Psoas muscle (tissue), 8 donors: ENCODE results near the gene COLEC11. TPM values are rescaled to one million over a fixed set of nuclear protein-coding genes. Genes with fewer than 3 reads are reported as not detected.
"Not testable (repeated sequence)": the region's sequence is repeated elsewhere in the genome, so short reads cannot be mapped to it uniquely, and the experiment has no call there.

Experiments
- ATAC-seq, 4 donors: fragments of 200-7000 bp; cut with Tn5 transposase; one replicate each; pipeline ENCODE4 v1.9.1; 2020; ENCODE audit warnings: moderate library complexity in 3 of 4, mild to moderate bottlenecking in 2 of 4
- DNase-seq, 2 donors: peaks; one replicate each; pipeline ENCODE4 v3.0.0-alpha.2; 2020
- H3K27ac ChIP-seq: fragments of 200-600 bp; one replicate; pipeline ENCODE4 v1.8.0; 2022
- H3K27me3 ChIP-seq, 3 donors: fragments of 200-600 bp in 1 of 3; one replicate each; pipeline versions ENCODE4 v1.6.1 to v1.8.0; 2013 to 2022; ENCODE audit warnings: low read length in 2 of 3, mild to moderate bottlenecking in 2 of 3, moderate library complexity in 1 of 3; ENCODE audit not compliant: insufficient read depth in 3 of 3
- H3K36me3 ChIP-seq, 2 donors: fragments of 200-600 bp in 1 of 2; one replicate each; pipeline versions ENCODE4 v1.6.1 to v1.8.0; 2013 to 2022; ENCODE audit warnings: low read depth in 1 of 2, mild to moderate bottlenecking in 1 of 2, moderate library complexity in 1 of 2; ENCODE audit not compliant: insufficient read depth in 1 of 2
- H3K4me1 ChIP-seq: fragments of 200-600 bp; one replicate; pipeline ENCODE4 v1.8.0; 2022
- H3K4me3 ChIP-seq: fragments of 200-600 bp; one replicate; pipeline ENCODE4 v1.8.0; 2022; ENCODE audit warnings: mild to moderate bottlenecking
- H3K9me3 ChIP-seq: fragments of 200-600 bp; one replicate; pipeline ENCODE4 v1.8.0; 2022
- CTCF ChIP-seq: fragments of 200-600 bp; IDR thresholded peaks from one replicate; pipeline ENCODE4 v1.8.0; 2022; ENCODE audit warnings: antibody characterized with exemption
- WGBS, 3 donors: extraction: QIAGEN DNeasy Blood & Tissue Kit; methylation state at CpG; one replicate each; pipeline versions ENCODE4 v1.1.6 to v1.1.7; 2013; 5-methylcytosine and 5-hydroxymethylcytosine counted together
- intact Hi-C, 2 donors: fragments of 100-400 bp; cut with DNase I; formaldehyde crosslinking; loops; one replicate each; pipeline versions ENCODE4 v1.11.0 to v1.14.2; 2022
- polyA plus RNA-seq, 3 donors: library from polyadenylated mRNA; stranded (reverse); fragments of 200-250 nt; gene quantifications; one replicate each; pipeline ENCODE4 v1.2.3, GENCODE V29; 2013
- total RNA-seq, 4 donors: library from RNA; stranded (reverse); fragmentation: NEBNext Ultra II Directional in 2 of 4; extraction: Animal tissue kit (Norgen Biotek cat#: 25700) in 2 of 4; gene quantifications; one replicate each; pipeline versions ENCODE4 v1.2.1 to v1.2.4, GENCODE V29; 2021 to 2023
- donor health status: healthy with polysubstance abuse.
- donor health status: DM: no; HTN: no; CAD: no; lungs with moderate emphysema.
- donor health status: Bipolar disorder and iron deficiency.
- donor health status: healthy.
- donor health status: DM: yes; HTN: yes; CAD: no.
- donor health status: DM: no; HTN: no; CAD: no.
- donor health status: DM: no; HTN: no; CAD: no.
- donor health status: DM: yes; HTN: yes; CAD: no.

The COLEC11 gene
- total and polyA plus RNA-seq, 7 donors: 0.22 to 1.0 (median 0.38) TPM; not detected in 1

DNA sequence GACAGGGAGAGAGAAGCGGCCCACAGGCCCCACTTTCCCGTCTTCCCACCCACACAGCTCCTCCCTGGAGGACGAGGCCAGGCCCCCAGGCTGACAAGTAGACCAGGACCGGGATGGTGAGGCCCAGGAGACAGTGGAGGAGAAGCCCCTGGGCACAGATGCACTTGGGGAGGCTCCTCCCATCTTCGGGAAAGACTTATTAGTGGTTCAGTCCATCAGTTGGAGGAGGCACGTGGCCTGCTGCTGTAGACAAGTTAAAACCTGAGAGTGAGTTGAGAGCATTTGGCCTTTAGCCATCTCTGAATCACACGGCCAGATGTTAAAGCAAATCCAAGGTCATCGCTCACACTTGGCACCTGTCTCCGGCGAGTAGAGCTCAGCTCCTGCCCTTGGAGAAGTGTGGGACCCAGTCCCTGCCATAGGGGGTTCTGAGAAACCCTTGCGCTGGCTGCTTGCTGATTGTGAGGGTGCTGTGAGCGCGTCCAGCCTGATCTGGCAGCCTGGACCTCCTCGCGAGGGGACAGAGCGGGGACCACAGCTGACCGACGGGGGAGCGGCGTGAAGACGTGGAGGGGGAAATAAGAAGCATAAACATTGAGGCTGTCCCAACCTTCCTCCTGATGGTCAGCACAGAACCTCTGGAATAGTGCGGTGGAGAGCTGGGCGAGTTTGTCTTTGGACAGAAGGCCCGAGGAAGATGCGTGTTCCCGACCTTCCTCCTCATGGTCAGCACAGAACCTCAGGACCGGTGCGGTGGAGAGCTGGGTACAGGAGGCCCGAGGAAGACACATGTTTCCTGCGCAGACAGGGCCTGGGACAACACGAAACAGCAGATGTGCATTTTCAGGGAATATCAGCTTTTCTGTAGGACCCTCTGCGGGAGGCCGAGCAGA lies 38.4 kb downstream of the COLEC11 start:
- Histone ChIP-seq H3K4me3 (no peak overlapping the region), H3K27me3 (no peaks in the 10 kb centered on the region), H3K4me1 (no peaks in the 10 kb centered on the region), H3K27ac (no peak overlapping the region), H3K9me3 (no peaks in the 10 kb centered on the region), H3K36me3 (no peaks in the 10 kb centered on the region)
- no peak for TF ChIP-seq CTCF
- intact Hi-C loops: no loop called here
- 76 to 78% (median 78%) methylated on average over 33 of the region's 33 CpGs for WGBS, 3 donors
- DNase-seq: peak in 1 of 2 donors; percentile 26
- no peak for ATAC-seq

DNA sequence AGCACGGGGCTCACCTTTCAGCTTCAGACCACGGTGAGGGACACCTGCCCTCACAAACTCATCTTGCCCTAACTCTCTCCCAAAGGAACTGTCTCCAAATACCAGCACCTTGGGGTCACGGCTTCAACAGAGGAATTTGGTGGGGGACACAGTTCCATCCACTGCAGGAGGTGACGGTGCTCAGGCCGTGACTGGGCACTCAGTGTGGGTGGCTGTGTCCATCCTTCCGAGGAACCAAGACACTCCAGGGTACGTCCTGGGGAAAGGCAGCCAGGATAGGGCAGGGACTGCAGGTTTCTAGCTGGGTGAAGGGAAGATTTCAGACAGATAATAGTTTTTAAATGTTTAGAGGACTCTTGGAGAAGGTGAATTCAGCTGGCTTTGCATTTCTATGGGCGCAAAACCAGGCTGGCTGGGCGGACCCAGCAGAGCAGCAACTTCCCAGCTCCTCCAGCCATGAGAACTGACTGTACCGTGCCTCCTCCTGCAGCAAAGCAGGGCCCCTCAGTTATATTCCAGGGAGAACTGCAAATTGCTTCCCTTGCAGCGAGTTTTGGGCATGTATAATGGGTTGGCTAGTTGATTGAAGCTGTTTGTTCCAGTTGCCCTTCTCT lies 39.2 kb downstream of the COLEC11 start:
- intact Hi-C loops: no loop called here
- Histone ChIP-seq H3K4me3 (no peak overlapping the region), H3K4me1 (no peaks in the 10 kb centered on the region), H3K27ac (no peak overlapping the region), H3K27me3 (no peaks in the 10 kb centered on the region), H3K9me3 (no peaks in the 10 kb centered on the region), H3K36me3 (no peaks in the 10 kb centered on the region)
- DNase-seq: no peak
- no peak for ATAC-seq
- no peak for TF ChIP-seq CTCF
- 85 to 87% (median 86%) methylated on average over 11 of the region's 11 CpGs for WGBS, 3 donors

DNA sequence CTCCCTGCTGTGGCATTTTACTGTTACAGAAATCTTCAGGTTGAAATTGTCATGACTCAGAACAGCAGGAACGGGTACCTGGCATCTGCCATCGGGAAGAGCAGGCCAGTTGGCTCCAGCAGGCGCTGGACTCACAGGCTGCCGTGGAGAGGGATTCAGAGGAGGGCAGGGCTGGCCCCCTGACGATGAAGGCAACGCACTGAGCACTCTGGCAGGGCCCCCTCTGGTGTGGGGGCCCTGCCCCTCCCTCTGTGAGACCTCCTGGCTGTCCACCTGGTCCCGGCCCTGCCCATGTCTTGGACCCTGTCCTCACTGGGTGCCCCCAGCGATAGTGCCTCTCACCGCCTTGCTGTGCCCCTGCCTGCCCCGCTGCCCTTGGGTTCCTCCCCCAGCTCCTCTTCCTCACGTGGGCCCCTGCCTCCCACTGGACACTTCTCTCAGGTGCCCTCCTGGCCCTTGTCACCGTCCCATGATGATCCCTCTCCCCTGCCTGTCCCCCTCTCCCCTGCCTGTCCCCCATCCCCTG lies 39.7 kb downstream of the COLEC11 start:
- Histone ChIP-seq H3K36me3 (no peaks in the 10 kb centered on the region), H3K9me3 (no peaks in the 10 kb centered on the region), H3K27me3 (no peaks in the 10 kb centered on the region), H3K4me1 (no peaks in the 10 kb centered on the region), H3K4me3 (no peak overlapping the region), H3K27ac (no peak overlapping the region)
- DNase-seq (peak in 1 of 2 donors; percentile 32), ATAC-seq (peak in 1 of 4 donors; percentile 51)
- intact Hi-C loops: no loop called here
- no peak for TF ChIP-seq CTCF
- WGBS, 3 donors: 62 to 76% (median 67%) methylated on average over 12 of the region's 12 CpGs

DNA sequence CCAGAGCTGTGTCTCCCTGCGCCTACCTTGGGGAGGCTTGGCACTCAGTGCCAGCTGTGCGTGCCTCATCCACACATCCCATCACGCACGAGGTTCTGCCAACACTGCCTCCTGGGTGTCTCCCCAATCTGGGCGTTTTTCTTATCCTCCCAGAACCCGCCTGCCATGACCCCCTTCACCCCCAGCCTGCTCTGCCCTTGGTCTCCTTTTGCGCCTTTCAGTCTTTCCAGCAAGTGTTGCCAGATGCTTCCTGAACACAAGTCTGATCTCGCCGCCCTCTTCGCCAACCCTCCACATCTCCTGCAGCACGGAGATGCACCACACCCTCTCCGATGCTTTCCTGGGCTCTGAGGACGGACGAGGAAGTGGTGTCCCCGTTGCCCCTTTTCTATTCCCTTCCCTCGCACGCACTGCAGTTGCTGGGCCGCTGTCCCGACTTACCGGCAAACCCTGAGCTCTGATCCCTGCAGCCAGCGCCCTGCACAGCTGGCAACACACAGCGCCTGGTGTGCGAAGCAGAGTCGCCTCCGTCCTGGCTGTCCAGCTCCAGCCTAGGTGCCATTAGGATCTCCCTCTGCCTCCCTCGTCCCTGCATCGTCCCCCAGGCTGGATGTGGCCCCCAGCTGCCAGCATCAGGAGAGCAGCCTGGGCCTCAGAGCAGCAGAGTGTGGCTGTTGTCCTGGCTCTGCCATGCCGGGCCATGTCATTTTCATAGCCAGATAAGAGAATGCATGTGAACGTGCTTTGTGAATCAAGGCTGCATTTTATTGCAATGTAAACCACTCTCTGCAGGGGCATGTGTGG lies 40.5 kb downstream of the COLEC11 start:
- no peak overlapping the region for H3K27ac ChIP-seq
- WGBS, 3 donors: 62 to 76% (median 70%) methylated on average over 29 of the region's 29 CpGs
- ATAC-seq (no peak), DNase-seq (peak in 1 of 2 donors; percentile 30)
- TF ChIP-seq CTCF: no peak
- intact Hi-C loops: no loop called here
- no peaks in the 10 kb centered on the region for H3K36me3 ChIP-seq
- H3K4me3 ChIP-seq: no peak overlapping the region
- no peaks in the 10 kb centered on the region for H3K27me3 ChIP-seq
- H3K9me3 ChIP-seq: no peaks in the 10 kb centered on the region
- H3K4me1 ChIP-seq: no peaks in the 10 kb centered on the region

- H3K9me3 ChIP-seq, H3K27ac ChIP-seq, ATAC-seq, H3K4me1 ChIP-seq, H3K27me3 ChIP-seq, DNase-seq, H3K4me3 ChIP-seq, H3K36me3 ChIP-seq, intact Hi-C loops: not testable (repeated sequence)
- 93 to 95% (median 94%) methylated on average over 16 of the region's 16 CpGs for WGBS, 3 donors
These were observed 41.0 kb downstream of the COLEC11 start for GRCh38 chr2:3635975-3636327.
